Measurements from ENCODE around the gene NEDD4L. TPM values are rescaled to one million over a fixed set of nuclear protein-coding genes. Genes with fewer than 3 reads are reported as not detected.
A peak's percentile ranks its signal among the peaks of the same experiment; 100 is the strongest.
"Not testable (repeated sequence)": the region's sequence is repeated elsewhere in the genome, so short reads cannot be mapped to it uniquely, and the experiment has no call there.

Gene NEDD4L
- total RNA-seq (100 to 1,000 TPM in 2 of 6 donors, 10 to 100 TPM in 4; 57.7 to 113 (median 72.3) TPM), polyA plus RNA-seq (10 to 100 TPM; 45.0 to 67.5 TPM)

GRCh38 chr18:58043491-58044369 is at the start of gene NEDD4L:
TSS of gene NEDD4L (plus strand) at chr18:58044226. CDS start at chr18:58044661, 435 bp downstream.
- DNase-seq (peak; percentile 83 to 94 (median 89)), FAIRE-seq (no peak), ATAC-seq (peak; percentile 69 to 85 (median 77))
- Histone ChIP-seq H3K9me3 (no peaks in the 10 kb centered on the region), H3K36me3 (no peaks in the 10 kb centered on the region), H3K27me3 (no peaks in the 10 kb centered on the region), H3K4me1 (peaks cover 13 to 16% (median 13%) of the 10 kb centered on the region in 3 donors), H3K27ac (peak within 1 kb of the TSS; percentile 89 to 95 (median 94)), H3K4me3 (peak within 1 kb of the TSS; percentile 79 to 99 (median 95))
- intact Hi-C loops (cut with DNase I) = loop anchor here in 2 of 3 donors (5.0 to 10.0 kb wide), 2 partner anchors 79 to 81 kb away; no protein-coding TSS in a partner anchor
- peak; percentile 70 to 85 (median 81) for TF ChIP-seq CTCF (IDR thresholded peaks at IDR 0.05)
- 0 to 1% methylated on average over 62 to 91 of the region's 91 CpGs for WGBS, 2 donors

GRCh38 chr18:57995331-57995730 is 48.7 kb upstream of the NEDD4L start:
- no peaks in the 10 kb centered on the region for H3K9me3 ChIP-seq
- DNase-seq (no peak), ATAC-seq (no peak), FAIRE-seq (no peak)
- 27 to 47% methylated on average over 1 of the region's 1 CpG for WGBS, 2 donors
- H3K4me1 ChIP-seq = no peaks in the 10 kb centered on the region
- intact Hi-C loops (cut with DNase I) = no loop called here
- no peak overlapping the region for H3K4me3 ChIP-seq
- no peak for TF ChIP-seq CTCF (IDR thresholded peaks at IDR 0.05)
- no peaks in the 10 kb centered on the region for H3K27me3 ChIP-seq
- H3K27ac ChIP-seq = no peak overlapping the region
- H3K36me3 ChIP-seq = no peaks in the 10 kb centered on the region

- ATAC-seq; H3K36me3 ChIP-seq; DNase-seq; H3K4me1 ChIP-seq; H3K4me3 ChIP-seq; H3K27ac ChIP-seq; H3K27me3 ChIP-seq; FAIRE-seq; intact Hi-C loops (cut with DNase I); H3K9me3 ChIP-seq: not testable (repeated sequence)
- WGBS, 2 donors = 95% methylated on average over 3 of the region's 3 CpGs
These were observed 47.1 kb upstream of the NEDD4L start for GRCh38 chr18:57996894-57997293.

- Histone ChIP-seq H3K27me3 (no peaks in the 10 kb centered on the region), H3K9me3 (no peaks in the 10 kb centered on the region), H3K36me3 (no peaks in the 10 kb centered on the region), H3K4me1 (no peaks in the 10 kb centered on the region), H3K27ac (no peak overlapping the region), H3K4me3 (no peak overlapping the region)
- 87 to 88% methylated on average over 2 of the region's 2 CpGs for WGBS, 2 donors
- ATAC-seq (no peak), FAIRE-seq (no peak), DNase-seq (no peak)
- intact Hi-C loops (cut with DNase I) = no loop called here
- TF ChIP-seq CTCF (IDR thresholded peaks at IDR 0.05) = no peak
These were observed 46.2 kb upstream of the NEDD4L start for GRCh38 chr18:57997820-57998219.

- no peak for ATAC-seq
- H3K27me3 ChIP-seq = no peaks in the 10 kb centered on the region
- no peaks in the 10 kb centered on the region for H3K4me1 ChIP-seq
- H3K4me3 ChIP-seq = no peak overlapping the region
- H3K27ac ChIP-seq = no peak overlapping the region
- FAIRE-seq = no peak
- TF ChIP-seq CTCF (IDR thresholded peaks at IDR 0.05) = no peak
- intact Hi-C loops (cut with DNase I) = no loop called here
- no peak for DNase-seq
- 82 to 86% methylated on average over 1 of the region's 1 CpG for WGBS, 2 donors
- no peaks in the 10 kb centered on the region for H3K9me3 ChIP-seq
- no peaks in the 10 kb centered on the region for H3K36me3 ChIP-seq
These were observed 45.6 kb upstream of the NEDD4L start for GRCh38 chr18:57998461-57998860.

Data from pancreas (tissue), 10 donors.